ENCODE measurements around the gene EFR3B.
"Not testable (repeated sequence)": the region's sequence is repeated elsewhere in the genome, so short reads cannot be mapped to it uniquely, and the experiment has no call there.

Gene EFR3B

GRCh38 chr2:25150993-25151392 lies 109.1 kb downstream of the EFR3B start:
- DNase-seq (ENCODE audit: low read depth), result not testable (repeated sequence)

GRCh38 chr2:25151718-25152117 lies 109.8 kb downstream of the EFR3B start:
- DNase-seq (ENCODE audit: low read depth), result no peak

- no peak for DNase-seq (ENCODE audit: low read depth)
Observed at GRCh38 chr2:25155401-25155800, 113.5 kb downstream of the EFR3B start.

GRCh38 chr2:25158096-25158852 lies 116.4 kb downstream of the EFR3B start:
- no peak for DNase-seq (ENCODE audit: low read depth)

GRCh38 chr2:25159949-25160348 lies 118.1 kb downstream of the EFR3B start:
- DNase-seq (ENCODE audit: low read depth), result no peak

- no peak for DNase-seq (ENCODE audit: low read depth)
Observed at GRCh38 chr2:25160376-25160775, 118.5 kb downstream of the EFR3B start.

- peak; percentile 64 for DNase-seq (ENCODE audit: low read depth)
Observed at GRCh38 chr2:25161055-25161781, 119.3 kb downstream of the EFR3B start.

- not testable (repeated sequence) for DNase-seq (ENCODE audit: low read depth)
Observed at GRCh38 chr2:25162061-25162460, 120.2 kb downstream of the EFR3B start.

- no peak for DNase-seq (ENCODE audit: low read depth)
Observed at GRCh38 chr2:25164561-25164960, 122.7 kb downstream of the EFR3B start.

GRCh38 chr2:25165992-25166875 lies 124.4 kb downstream of the EFR3B start:
- no peak for DNase-seq (ENCODE audit: low read depth)

- DNase-seq (ENCODE audit: low read depth), result no peak
Observed at GRCh38 chr2:25168256-25169072, 126.6 kb downstream of the EFR3B start, which contains the start of gene POMC. POMC (minus strand) TSS chr2:25168580; CDS start chr2:25164772, 3,808 bp downstream.

GRCh38 chr2:25169073-25169470 lies 127.2 kb downstream of the EFR3B start:
- no peak for DNase-seq (ENCODE audit: low read depth)

- DNase-seq (ENCODE audit: low read depth), result no peak
Observed at GRCh38 chr2:25170888-25171287, 129.0 kb downstream of the EFR3B start.

GRCh38 chr2:25173719-25174118 lies 131.8 kb downstream of the EFR3B start:
- no peak for DNase-seq (ENCODE audit: low read depth)

- no peak for DNase-seq (ENCODE audit: low read depth)
Observed at GRCh38 chr2:25174192-25174861, 132.5 kb downstream of the EFR3B start.

- no peak for DNase-seq (ENCODE audit: low read depth)
Observed at GRCh38 chr2:25176138-25176537, 134.3 kb downstream of the EFR3B start.

GRCh38 chr2:25176541-25177181 lies 134.8 kb downstream of the EFR3B start:
- no peak for DNase-seq (ENCODE audit: low read depth)

- DNase-seq (ENCODE audit: low read depth), result no peak
Observed at GRCh38 chr2:25177211-25177611, 135.3 kb downstream of the EFR3B start.

GRCh38 chr2:25178976-25179375 lies 137.1 kb downstream of the EFR3B start:
- DNase-seq (ENCODE audit: low read depth), result no peak

- DNase-seq (ENCODE audit: low read depth), result no peak
Observed at GRCh38 chr2:25184254-25184653, 142.4 kb downstream of the EFR3B start.

All from T-helper 22 cell (primary cell).